ENCODE data around the gene FAM209B. TPM values are rescaled to one million over a fixed set of nuclear protein-coding genes. Genes with fewer than 3 reads are reported as not detected.
"Not testable (repeated sequence)": the region's sequence is repeated elsewhere in the genome, so short reads cannot be mapped to it uniquely, and the experiment has no call there.

Gene FAM209B
- total RNA-seq, 3 donors from 2014 or later: not detected

GRCh38 chr20:56520180-56520579, 12.9 kb upstream of the FAM209B start:
- Histone ChIP-seq H3K4me1 (no peaks in the 10 kb centered on the region), H3K27ac (no peak overlapping the region), H3K4me3 (no peak overlapping the region), H3K9me3 (peaks cover 12 to 21% of the 10 kb centered on the region in 2 donors), H3K36me3 (peaks cover 27% of the 10 kb centered on the region), H3K27me3 (no peaks in the 10 kb centered on the region)
- intact Hi-C loops (cut with DNase I; ENCODE audit: low total_unique reads): no loop called here
- TF ChIP-seq POLR2A (IDR thresholded peaks at IDR 0.05) (no peak), POLR2AphosphoS5 (IDR thresholded peaks at IDR 0.05) (no peak), CTCF (IDR thresholded peaks at IDR 0.05) (no peak)
- no peak for DNase-seq (ENCODE audit: low spot score in 2 of 2)

- H3K27me3 ChIP-seq; H3K27ac ChIP-seq; DNase-seq (ENCODE audit: low spot score in 2 of 2); H3K4me1 ChIP-seq; intact Hi-C loops (cut with DNase I; ENCODE audit: low total_unique reads); H3K4me3 ChIP-seq: not testable (repeated sequence)
- Histone ChIP-seq H3K36me3 (peaks cover 27% of the 10 kb centered on the region), H3K9me3 (peaks cover 12 to 21% of the 10 kb centered on the region in 2 donors)
Measured at GRCh38 chr20:56520746-56521354, 12.2 kb upstream of the FAM209B start.

DNA sequence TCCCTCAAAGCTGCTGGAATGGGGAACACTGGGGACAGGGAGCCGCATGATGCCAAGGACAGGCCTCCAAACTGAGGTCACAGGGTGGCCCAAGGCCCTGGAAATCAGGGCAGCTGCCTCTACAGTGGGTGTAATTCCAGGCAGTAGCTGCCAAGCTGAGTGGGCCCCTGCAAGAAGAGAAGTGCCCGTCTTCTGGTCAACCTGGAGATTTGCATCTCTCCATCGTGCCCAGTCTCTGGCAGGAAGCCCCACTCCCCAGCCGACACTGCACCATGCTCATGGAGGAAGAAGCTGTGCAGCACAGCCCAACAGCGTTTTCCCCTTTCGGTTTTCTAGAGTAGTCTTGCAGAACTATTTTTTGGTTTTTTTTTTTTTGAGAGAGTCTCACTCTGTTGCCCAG, 10.7 kb upstream of the FAM209B start:
- Histone ChIP-seq H3K4me1 (no peaks in the 10 kb centered on the region), H3K27me3 (no peaks in the 10 kb centered on the region), H3K9me3 (peaks cover 12 to 21% of the 10 kb centered on the region in 2 donors), H3K27ac (no peak overlapping the region), H3K36me3 (peaks cover 21% of the 10 kb centered on the region), H3K4me3 (no peak overlapping the region)
- no peak for DNase-seq (ENCODE audit: low spot score in 2 of 2)
- TF ChIP-seq POLR2A (IDR thresholded peaks at IDR 0.05) (no peak), POLR2AphosphoS5 (IDR thresholded peaks at IDR 0.05) (no peak), CTCF (IDR thresholded peaks at IDR 0.05) (no peak)
- intact Hi-C loops (cut with DNase I; ENCODE audit: low total_unique reads): no loop called here

DNA sequence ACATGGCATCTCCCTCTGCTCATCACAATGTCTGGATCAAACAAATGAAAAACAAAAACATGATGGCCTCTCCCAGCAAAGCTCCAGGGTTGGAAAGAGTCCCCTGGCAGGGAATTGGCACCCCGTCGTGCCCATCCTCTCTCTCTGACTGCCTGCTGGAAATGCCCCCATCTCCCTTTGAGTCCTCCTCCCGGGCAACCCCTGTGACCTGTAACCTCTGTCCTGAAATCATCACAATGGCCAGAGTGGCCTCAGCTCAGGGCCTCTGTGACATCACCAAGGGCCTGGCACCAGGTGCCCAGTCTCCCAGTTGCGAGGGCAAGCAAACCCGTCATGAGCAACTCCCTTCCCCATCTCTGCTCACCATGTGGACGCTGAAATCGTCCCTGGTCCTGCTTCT, 8.6 kb upstream of the FAM209B start, which contains the start of gene FAM209A:
Gene FAM209A, plus strand, starts transcription at position 301 of the 400 bp plus-strand sequence. Its CDS starts 65 bp downstream, at position 366.
- H3K4me3 ChIP-seq; intact Hi-C loops (cut with DNase I; ENCODE audit: low total_unique reads); H3K4me1 ChIP-seq; H3K36me3 ChIP-seq; H3K27me3 ChIP-seq; DNase-seq (ENCODE audit: low spot score in 2 of 2); H3K27ac ChIP-seq: not testable (repeated sequence)
- peaks cover 8 to 21% of the 10 kb centered on the region in 2 donors for H3K9me3 ChIP-seq

DNA sequence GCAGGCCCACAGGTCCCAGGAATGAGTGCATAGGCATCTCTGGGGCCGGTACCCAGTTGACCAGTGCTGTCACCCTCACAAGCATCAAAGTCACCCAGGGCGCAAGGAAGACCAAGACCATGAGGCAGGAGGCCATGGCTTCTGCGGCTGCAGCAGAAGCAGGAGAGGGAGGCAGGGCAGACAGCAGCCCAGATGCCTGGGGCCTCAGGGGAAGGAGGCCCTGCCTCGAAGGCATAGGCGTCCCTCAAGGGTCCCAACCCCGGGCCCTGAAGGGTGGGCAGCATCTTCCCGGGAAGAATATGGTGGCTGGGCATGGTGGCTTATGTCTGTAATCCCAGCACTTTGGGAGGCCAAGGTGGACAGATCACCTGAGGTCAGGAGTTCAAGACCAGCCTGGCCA, 5.5 kb upstream of the FAM209B start:
- H3K9me3 ChIP-seq: no peaks in the 10 kb centered on the region
- no peak overlapping the region for H3K4me3 ChIP-seq
- H3K27ac ChIP-seq: no peak overlapping the region
- intact Hi-C loops (cut with DNase I; ENCODE audit: low total_unique reads): no loop called here
- no peaks in the 10 kb centered on the region for H3K27me3 ChIP-seq
- TF ChIP-seq POLR2A (IDR thresholded peaks at IDR 0.05) (no peak), CTCF (IDR thresholded peaks at IDR 0.05) (no peak), POLR2AphosphoS5 (IDR thresholded peaks at IDR 0.05) (no peak)
- DNase-seq (ENCODE audit: low spot score in 2 of 2): no peak
- no peaks in the 10 kb centered on the region for H3K36me3 ChIP-seq
- H3K4me1 ChIP-seq: no peaks in the 10 kb centered on the region

- no peaks in the 10 kb centered on the region for H3K9me3 ChIP-seq
Measured at GRCh38 chr20:56537997-56538396, 5.0 kb downstream of the FAM209B start.

More at GRCh38 chr20:56537997-56538396, 5.0 kb downstream of the FAM209B start:
- Histone ChIP-seq H3K27ac (no peak overlapping the region), H3K4me3 (no peak overlapping the region), H3K4me1 (no peaks in the 10 kb centered on the region), H3K27me3 (no peaks in the 10 kb centered on the region), H3K36me3 (no peaks in the 10 kb centered on the region)
- TF ChIP-seq POLR2AphosphoS5 (IDR thresholded peaks at IDR 0.05): no peak
- TF ChIP-seq CTCF (IDR thresholded peaks at IDR 0.05): no peak
- TF ChIP-seq POLR2A (IDR thresholded peaks at IDR 0.05): no peak
- no peak for DNase-seq (ENCODE audit: low spot score in 2 of 2)
- intact Hi-C loops (cut with DNase I; ENCODE audit: low total_unique reads): no loop called here

Measured in breast epithelium (tissue), 4 donors.